RCC 7860 (cell line): Measurements from ENCODE around the gene ATP2C2.

Source experiments
- DNase-seq: peaks from one replicate; pipeline ENCODE4 v3.0.0-alpha.2; 2015; ENCODE audit warnings: low spot score
- FAIRE-seq: peaks from 2 replicates; lab custom pipeline; 2012; peaks lifted over from hg19 to GRCh38; lab: Jason Lieb, UNC

Gene ATP2C2

GRCh38 chr16:84463221-84463620 lies 94.9 kb downstream of the ATP2C2 start:
- no peak for DNase-seq
- no peak for FAIRE-seq

DNA sequence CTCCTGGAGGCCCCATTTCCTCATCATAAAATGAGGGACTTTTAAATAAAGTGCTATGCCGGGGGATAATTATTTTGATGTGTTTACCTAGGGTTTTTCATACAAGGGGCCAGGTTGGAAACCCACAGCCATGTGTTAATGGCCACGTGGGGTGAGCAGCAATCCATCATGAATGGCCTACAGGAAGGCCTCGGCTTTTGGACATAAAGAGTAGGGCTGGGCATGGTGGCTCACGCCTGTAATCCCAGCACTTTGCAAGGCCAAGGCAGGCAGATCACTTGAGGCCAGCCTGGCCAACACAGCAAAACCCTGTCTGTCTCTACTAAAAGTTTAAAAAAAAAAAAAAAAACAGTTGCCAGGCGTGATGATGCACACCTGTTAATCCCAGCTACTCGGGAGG lies 95.8 kb downstream of the ATP2C2 start:
- FAIRE-seq (no peak), DNase-seq (no peak)

- FAIRE-seq = no peak
Measured at GRCh38 chr16:84465154-84465553, 96.8 kb downstream of the ATP2C2 start.

DNA sequence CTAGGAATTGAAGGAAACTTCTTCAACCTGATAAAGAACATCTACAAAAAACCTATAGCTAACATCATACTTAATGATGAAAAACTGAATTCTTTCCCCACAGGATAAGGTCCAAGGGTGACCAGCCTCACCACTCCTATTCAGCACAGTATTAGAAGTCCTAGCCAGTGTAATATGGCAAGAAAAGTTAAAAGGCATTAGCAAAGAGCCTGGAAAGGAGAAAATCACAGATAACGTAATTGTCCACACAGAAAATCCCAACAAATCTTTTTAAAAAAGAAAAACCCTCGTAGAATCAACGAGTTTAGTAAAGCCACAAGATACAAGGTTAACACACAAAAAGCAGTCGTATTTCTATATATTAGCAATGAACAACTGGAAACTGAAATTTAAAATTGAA lies 98.4 kb downstream of the ATP2C2 start:
- no peak for DNase-seq
- no peak for FAIRE-seq

More at GRCh38 chr16:84465154-84465553, 96.8 kb downstream of the ATP2C2 start:
- no peak for DNase-seq

- DNase-seq = no peak
- no peak for FAIRE-seq
Measured at GRCh38 chr16:84467256-84467655, 98.9 kb downstream of the ATP2C2 start.

DNA sequence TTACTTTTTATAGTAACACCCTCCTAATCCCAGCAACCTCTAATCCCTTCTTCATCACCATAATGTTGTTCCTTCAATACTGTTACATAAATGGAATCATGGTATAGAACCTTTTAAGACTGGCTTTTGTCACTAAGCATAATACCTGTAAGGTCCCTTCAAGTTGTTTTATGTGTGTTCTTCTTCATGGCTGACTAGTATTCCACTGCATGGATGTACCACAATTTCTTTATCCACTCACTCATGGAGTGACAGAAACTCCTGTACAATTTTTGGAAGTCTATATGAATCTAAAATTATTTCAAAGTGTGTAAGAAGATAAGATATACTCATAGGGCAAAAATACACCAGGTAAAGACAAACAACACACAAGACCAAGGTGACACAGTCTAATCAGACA lies 99.4 kb downstream of the ATP2C2 start:
- DNase-seq (no peak), FAIRE-seq (no peak)

DNA sequence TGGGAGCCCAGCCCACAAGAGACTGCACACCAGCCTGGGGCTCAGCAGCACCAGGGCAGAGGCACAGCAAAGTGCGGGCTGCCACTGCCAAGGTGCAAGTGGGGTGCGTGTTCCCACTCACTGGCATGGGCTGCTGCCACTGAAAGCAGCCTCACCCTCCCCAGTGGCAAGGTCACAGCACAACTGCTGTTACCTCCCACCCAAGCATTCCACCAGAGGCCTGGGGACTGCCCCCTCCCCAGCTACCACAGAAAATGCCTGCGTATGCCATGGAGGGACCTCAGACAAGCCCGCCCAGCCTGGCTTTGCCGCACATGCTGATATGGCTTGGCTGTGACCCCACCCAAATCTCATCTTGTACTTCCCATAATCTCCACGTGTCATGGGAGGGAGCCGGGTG lies 103.0 kb downstream of the ATP2C2 start:
- FAIRE-seq = no peak
- DNase-seq = no peak

DNA sequence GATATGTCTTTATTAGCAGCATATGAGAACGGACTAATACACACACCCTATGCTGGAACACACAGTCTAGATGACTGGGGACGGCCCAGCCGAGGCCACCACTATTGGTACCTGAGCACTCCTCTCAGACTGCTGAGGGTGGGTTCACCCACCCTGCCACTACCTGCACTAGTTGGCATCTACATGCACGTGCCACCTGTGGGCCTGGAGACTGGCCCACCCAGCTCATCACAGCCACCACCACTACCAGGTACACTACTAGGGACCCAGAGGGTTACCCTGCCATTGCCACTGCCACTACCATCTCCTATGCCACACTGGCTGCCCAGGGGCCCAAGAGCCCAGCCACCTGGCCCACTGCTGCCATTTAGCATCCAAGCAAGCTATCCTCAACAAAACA lies 103.6 kb downstream of the ATP2C2 start:
- DNase-seq = no peak
- FAIRE-seq = no peak

- no peak for DNase-seq
- FAIRE-seq = no peak
Measured at GRCh38 chr16:84475643-84476240, 107.4 kb downstream of the ATP2C2 start.

DNA sequence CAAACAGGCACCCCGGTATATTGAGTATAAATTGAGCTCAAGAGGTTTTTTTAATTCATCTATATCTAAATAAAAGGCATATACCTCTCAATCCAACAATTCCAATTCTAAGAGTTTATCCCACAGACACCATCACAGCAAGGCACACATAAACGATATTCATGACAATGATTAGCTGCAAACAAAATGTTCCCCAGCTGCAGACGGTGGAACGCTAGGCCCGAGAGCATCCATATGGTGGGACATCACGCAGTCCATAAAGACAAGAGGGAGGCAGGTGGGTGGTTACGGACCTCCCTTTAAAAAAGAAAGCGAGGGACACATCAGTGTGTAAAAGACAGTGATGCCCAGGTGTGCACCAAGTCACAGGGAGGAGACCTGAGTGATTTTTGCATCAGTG lies 108.1 kb downstream of the ATP2C2 start:
- FAIRE-seq (no peak), DNase-seq (no peak)

GRCh38 chr16:84477661-84478060 lies 109.3 kb downstream of the ATP2C2 start:
- DNase-seq (no peak), FAIRE-seq (no peak)

DNA sequence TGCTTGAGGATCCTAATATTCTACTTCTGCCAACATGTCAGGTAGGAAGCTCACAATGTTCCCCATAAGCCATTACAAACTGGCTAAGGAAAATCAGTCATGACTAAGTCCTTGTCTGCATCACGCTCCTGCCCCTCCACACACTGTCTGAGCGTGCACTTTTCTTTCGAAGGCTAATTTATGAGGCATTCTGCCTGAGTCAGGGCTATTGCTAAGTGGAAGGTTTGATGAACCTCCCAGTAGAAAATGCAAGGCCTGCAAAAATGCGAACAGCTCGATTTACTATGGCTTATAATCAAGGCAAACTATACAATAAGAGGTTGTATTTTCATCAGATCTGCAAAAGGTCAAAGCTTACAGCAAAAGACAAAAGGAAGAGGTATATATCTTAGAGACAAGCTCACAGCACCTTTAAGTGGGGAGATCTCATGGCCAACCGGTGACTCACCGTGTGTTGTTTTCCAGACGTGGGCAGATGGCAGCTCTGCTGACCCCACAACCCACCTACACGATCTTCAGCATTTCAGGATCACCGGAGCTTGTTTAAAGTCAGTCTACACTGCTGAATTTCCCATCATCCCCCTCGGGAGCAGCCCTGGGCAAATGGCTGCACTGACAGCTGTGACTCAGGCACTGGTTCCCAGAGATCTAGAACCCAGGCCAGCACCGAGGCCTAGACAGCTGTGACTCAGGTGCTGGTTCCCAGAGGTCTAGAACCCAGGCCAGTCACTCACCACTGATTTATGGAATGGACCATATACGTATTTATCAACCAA lies 110.0 kb downstream of the ATP2C2 start:
- FAIRE-seq (peak; percentile 66), DNase-seq (peak; percentile 78)

DNA sequence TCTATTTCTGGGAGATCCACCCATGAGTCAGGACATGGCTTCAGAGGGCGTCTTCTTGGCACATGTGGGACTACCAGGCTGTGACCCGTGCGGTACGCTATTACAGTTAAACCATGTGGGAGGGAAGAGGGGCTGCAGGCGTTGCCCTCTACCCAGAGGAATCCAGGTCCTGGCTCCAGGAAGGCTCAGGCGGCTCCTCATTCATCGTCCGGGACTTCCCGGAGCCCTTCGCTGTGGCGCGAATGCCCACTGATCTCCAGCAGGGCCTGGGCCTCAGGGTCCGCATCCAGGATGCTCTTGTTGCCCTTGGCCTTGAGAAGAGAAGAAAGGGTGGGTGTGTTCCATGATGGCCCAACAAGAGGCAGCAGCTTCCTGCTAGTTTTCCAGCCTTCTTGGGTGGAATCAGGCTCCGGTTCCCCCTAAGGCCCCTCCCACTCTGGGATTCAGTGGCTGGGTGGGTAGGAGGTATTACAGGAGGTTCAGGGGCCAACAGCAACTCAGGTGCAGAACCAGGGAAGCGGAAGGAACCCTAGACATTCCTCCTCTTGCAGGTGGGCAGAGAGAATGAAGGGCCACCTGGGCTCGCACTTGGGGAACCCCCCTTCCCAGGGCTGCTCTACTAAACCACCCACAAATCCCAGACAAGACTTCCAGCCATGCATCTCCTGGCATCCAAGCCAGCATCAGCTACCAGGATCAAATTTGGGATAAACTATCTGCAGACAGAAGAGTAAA lies 111.5 kb downstream of the ATP2C2 start:
- FAIRE-seq = no peak
- no peak for DNase-seq

GRCh38 chr16:84481051-84481735 lies 112.9 kb downstream of the ATP2C2 start:
- FAIRE-seq (no peak), DNase-seq (no peak)

DNA sequence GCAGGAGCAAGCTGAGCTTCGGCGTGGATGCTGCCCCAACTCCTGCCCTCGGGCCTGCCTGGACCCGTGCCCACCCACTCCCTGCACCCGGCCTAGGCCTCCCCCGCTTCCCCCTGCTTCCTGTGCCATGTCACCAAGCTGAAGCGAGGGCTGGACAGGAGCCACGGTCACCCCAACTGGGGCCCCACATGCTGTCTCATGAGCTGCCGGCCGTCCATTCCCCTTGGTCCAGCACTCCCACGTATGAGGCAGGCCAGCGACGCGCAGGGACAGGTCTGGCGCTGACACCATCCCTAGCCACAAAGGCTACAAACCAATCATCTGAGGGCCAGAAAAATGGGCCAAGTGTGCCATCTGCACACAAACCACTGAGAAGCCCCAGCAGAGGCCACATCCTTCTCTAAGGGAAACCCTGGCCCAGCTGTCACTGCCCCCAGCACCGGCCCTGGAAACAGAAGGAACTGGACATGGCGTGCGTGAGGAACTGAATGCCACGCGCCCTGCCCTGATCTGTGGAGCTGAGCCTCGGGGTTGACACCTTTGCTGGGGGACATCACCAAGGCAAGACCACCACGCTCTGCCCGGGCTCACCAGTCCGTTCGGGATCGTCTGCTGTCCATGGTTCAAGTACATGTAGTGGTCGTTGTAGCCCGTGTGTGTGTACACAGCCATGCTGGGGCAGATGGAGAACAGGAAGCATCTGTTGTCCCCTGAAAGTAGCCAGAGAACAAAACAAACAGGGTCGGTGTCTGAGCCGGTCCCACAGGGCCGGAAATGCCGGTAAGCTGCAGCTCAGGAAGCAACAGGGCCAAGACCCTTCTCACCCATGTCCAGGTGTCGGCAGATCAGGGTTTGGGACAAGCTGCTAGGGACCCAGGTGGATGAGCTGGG lies 113.9 kb downstream of the ATP2C2 start:
- no peak for FAIRE-seq
- no peak for DNase-seq

- FAIRE-seq (no peak), DNase-seq (no peak)
Measured at GRCh38 chr16:84482951-84483881, 114.9 kb downstream of the ATP2C2 start.

DNA sequence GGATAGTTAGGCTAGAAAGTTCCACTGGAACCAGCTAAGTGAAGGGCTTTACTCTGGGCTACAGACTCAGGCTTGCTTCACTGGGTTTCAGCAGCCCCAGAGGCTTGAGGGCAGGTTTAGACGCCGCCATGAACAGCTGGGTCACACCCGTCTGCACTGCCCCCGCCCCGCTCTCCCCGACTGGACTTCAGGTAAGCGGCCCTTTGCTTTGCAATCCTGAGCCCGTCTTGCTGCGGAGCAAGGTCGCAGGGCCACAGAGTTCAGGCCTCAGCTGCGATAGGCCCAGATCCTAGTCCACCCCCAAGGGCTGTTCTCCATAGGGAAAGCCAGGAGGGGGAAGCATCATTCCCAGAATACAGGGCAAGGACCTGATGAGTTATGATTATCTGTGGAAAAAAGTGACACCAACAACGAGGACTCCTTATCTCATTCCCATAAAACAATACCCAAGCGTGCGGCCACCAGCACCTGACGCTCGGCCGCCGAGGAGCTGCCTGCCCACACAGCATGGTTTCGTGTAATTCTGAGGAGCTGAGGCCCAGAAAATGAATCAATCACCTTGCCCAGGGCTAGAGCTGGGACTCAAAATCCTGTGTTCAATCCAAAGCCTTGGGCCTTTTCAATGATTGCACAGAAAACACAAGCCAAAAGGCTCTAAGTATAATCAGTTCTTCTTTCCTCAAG lies 115.7 kb downstream of the ATP2C2 start:
- FAIRE-seq = no peak
- DNase-seq = no peak

DNA sequence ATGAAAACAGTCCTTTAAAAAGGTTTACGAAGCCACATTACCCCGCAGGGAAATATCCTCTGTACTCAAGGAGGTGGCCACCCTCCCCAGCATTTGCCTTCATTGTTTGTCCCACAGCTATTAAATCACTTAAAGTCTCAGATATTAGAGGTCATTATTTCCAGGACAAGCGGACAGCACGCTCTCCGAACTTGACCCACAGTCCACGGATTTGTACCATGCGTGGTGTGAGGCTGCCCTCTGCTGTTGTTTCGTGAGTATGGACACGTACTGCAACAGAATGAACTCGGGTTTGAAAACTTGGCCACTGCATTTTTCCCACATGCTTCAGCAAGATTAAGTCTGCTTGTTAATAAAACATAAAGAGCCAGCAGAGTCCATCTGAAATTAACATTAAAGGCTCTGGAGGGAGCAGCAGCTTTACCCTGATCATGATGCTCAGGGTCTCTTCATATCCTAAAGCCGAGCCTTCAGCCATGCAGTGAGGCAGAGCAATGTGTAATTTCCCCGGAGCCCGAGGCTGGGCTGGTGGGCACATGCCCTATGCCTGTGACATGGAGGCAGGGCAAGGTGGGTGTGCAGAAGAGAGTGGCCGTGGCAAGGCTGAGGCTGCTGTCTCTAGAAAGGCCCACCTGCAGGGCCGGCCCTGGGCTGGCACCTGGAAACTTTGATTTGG lies 116.4 kb downstream of the ATP2C2 start:
- DNase-seq = no peak

More for the DNA sequence above, 116.4 kb downstream of the ATP2C2 start:
- FAIRE-seq = no peak
